T47D (cell line): ENCODE results near the gene PARVA.

Source experiments
- DNase-seq, 2 experiments: peaks; one replicate each; pipeline versions ENCODE4 v3.0.0 to v3.0.0-alpha.2; 2011 to 2012; ENCODE audit warnings: low read depth in 1 of 2, low spot score in 1 of 2
- JUND ChIP-seq: IDR thresholded peaks from 2 replicates; pipeline ENCODE4 v1.6.1; 2012; ENCODE audit warnings: low read depth
- in situ Hi-C: cut with HindIII; loops from 2 replicates; pipeline ENCODE4 v1.10.0; 2016; ENCODE audit warnings: low sequenced_read_pairs, low pct_unique_long_range_greater_than_20kb

PARVA gene

DNA sequence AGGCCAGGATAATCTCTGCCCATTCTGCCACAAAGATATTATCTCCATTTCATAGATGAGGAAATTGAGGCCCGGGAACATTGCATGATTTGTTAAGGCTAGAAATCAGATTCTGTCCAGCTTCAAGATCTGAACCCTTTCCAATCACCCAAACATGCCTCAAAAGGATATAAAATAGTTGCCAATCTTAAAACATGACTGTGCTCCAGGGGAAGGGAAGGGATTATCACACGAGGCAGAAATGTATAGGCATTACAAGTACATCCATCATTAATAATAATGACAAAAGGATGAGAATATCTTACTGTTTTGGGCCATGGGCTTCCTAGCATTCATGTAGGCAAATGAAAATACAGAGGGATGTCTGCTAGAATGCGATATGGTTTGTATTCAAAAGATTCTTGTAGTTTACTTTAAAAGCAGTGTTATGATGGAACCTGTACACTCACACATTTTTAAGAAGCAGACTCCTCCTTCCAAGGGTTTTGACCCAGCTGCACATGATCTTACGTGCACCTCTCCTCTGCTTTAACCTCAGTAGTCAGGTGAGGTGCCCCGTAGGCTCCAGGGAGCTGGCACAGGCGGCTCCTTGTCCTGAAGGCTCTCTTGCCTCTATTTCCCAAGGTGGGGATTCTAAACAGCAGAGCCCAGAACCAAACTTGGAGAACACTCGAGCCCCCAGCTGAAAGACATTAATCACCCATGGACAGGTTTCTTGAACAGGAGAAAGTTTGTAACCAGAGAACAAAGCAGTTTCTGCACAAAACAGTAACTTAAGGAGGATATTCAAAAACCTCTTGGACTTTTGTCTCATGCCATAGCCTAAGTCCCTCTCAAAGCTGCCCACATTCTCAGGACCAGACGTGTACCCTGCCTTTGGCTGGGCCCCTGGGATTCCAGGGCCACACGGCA is 36.0 kb downstream of the PARVA start:
- TF ChIP-seq JUND = no peak
- in situ Hi-C loops = no loop called here
- DNase-seq = no peak

GRCh38 chr11:12414611-12415010 is 37.2 kb downstream of the PARVA start:
- in situ Hi-C loops = no loop called here
- no peak for TF ChIP-seq JUND
- DNase-seq = no peak

GRCh38 chr11:12415342-12415966 is 38.1 kb downstream of the PARVA start:
- in situ Hi-C loops = no loop called here
- DNase-seq = no peak
- TF ChIP-seq JUND = no peak

- in situ Hi-C loops = no loop called here
- TF ChIP-seq JUND = no peak
- DNase-seq = no peak
These were observed 39.2 kb downstream of the PARVA start for GRCh38 chr11:12416552-12416951.

DNA sequence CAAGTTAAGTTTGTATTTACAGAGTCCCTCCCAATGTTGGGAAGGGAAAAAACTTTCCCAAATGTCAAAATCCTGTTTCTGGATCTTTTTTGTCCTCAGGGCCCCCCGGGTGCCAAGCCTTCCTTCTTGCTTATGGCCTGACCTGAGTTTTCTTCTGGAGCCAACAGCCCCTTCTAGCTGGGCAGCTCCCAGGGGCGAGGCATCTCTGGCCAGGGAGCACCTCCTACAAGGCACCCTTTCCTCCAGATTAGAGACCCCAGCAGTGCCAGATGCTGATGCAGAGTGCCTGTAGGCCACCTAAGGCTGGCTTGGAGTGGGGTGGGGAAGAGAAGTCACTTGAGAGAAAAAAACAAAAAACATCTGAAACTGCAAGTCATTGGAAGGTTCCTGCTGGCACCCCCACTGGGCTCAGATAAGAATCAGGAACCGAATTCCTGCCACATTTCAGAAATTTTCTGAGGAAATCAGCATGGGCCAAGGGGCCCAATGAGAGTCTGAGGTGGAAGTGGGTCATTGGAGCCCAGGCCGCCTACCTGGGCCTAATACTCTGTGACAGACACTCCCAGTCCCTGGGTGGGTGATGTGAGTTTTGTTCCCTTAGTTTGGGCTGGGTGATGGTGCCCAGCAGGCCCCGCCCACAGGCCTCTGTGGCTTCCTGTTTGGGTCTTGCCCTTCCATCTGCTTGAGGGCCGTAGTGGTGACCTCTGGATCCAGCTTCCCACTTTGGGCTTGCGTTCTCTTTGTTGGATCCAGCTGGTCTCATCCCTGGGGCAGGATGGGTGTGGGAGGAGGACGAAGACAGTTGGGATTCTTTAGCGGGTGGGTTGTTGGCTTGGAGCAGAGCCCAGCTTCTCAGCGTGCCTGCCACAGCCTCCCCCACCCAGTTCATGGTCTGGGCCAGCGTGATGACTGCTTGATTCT is 40.6 kb downstream of the PARVA start:
- no peak for TF ChIP-seq JUND
- in situ Hi-C loops = no loop called here
- no peak for DNase-seq

GRCh38 chr11:12420040-12420439 is 42.7 kb downstream of the PARVA start:
- no peak for TF ChIP-seq JUND
- in situ Hi-C loops = no loop called here
- DNase-seq = no peak

DNA sequence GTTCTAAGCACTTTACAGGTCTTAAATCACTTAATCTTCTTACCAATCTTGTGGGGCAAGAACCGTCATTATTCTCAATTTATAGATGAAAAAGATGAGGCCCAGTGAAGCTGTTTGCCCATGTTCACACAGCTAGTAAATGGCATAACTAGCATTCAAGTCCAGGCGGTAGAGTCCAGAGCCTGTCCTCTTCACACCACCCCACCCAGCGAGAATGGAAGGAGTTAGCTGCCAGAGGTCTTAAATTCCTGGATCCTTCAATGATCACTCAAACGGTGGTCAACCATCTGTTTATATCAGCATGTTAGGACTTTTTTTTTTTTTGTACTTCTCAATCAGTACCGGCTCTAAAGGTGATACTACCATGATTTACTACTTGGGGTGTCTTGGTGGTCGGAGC is 43.3 kb downstream of the PARVA start:
- in situ Hi-C loops = no loop called here
- TF ChIP-seq JUND = no peak
- no peak for DNase-seq

GRCh38 chr11:12421386-12421785 is 44.0 kb downstream of the PARVA start:
- DNase-seq = no peak
- in situ Hi-C loops = no loop called here
- TF ChIP-seq JUND = no peak

DNA sequence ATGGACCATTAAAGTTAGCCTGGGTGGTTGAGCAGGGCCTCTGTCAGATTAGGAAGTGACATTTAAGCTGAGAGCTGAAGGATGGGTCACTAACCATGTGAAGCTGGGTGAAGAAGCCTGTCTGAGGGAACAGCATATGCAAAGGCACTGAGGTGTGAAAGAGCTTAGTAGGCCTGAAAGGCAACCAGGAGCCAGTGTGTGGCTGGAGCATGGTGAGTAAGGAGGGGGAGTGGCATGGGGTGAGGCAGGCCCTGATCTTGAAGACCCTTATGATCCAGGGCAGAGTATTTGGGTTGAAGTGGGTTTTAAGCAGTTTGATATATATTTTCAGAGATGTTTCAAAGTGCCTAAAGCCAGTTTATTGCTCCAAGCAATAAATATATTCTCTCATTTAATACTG is 48.8 kb downstream of the PARVA start:
- in situ Hi-C loops = no loop called here
- no peak for TF ChIP-seq JUND
- no peak for DNase-seq

DNA sequence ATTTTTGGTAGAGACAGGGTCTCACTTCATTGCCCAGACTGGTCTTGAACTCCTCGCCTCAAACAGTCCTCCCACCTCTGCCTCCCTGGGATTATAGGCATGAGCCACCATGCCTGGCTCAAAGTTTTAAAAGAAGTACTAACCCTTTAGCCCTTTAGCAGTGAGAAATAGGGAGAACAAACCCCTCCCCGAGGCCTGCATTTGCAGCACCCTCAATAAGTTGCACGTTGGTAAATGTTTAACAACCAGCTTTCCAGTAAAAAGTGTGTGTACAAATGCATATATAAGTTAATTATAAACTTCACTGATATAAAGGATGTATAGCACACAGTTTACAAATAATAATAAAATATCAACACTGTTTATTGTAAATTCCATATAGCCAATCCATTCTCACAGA is 51.8 kb downstream of the PARVA start:
- in situ Hi-C loops = no loop called here
- TF ChIP-seq JUND = no peak
- DNase-seq = no peak

DNA sequence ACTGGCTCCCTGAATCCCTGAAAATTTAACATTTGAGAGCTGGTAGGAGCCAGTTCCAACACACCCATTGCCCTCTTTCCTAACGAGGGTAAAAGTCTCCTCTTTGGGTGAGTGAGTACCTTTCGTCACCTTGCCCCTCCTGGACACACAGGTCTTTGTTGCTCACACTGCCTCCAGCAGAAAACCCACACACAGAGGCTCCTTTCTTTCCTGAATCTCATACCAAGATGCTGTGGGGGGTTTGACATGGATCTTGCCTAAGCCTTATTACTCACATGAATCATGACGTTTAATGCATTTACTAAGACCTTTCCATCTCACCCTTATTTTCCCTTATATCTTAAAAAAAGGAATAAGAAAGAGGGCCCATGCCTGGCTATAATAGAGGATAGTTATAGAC is 53.0 kb downstream of the PARVA start:
- TF ChIP-seq JUND = no peak
- DNase-seq = no peak
- in situ Hi-C loops = no loop called here

GRCh38 chr11:12430954-12431595 is 53.7 kb downstream of the PARVA start:
- no peak for DNase-seq
- TF ChIP-seq JUND = no peak
- in situ Hi-C loops = no loop called here
